ENCODE results near the gene ARHGAP18.
A peak's percentile ranks its signal among the peaks of the same experiment; 100 is the strongest.

Gene ARHGAP18

DNA sequence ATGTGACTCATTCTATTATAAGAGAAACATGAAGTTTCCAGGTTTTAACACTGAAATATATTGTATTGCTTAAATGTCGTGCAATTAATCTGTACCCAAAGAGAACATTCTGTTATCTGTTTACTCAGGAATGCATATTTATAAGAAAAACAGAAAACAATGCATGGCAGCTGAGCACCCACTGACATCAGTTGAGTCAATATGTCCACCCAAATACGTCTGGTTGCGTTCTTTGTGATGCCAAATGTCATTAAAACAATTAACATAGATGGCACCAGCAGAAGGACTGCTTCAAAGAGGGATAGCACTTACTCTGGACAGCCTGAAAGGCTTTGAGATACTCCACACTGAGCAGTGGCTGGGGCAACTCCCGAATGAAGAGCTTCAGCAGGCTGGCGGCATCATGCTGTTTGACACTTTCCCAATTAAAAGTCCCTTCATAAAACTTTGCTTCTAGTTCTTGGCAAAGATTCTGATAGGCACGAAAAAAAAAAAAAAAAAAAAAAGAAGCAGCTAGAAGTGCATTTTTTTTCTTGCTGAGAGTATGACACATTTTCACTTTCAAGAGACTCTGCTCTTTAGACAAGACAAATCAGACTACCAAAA is 102.3 kb downstream of the ARHGAP18 start:
- no peaks in the 10 kb centered on the region for H3K36me3 ChIP-seq (ENCODE audit: insufficient read depth)
- H2AFZ ChIP-seq (ENCODE audit: low read depth): no peak overlapping the region
- no peaks in the 10 kb centered on the region for H3K79me2 ChIP-seq (ENCODE audit: insufficient read depth, low read depth)
- H3K9ac ChIP-seq: no peak overlapping the region
- peaks cover 60% of the 10 kb centered on the region for H3K4me1 ChIP-seq (ENCODE audit: low read depth, poor library complexity, severe bottlenecking)
- H3K4me2 ChIP-seq: peak overlapping the region; percentile 26
- TF ChIP-seq, protein P1, sequence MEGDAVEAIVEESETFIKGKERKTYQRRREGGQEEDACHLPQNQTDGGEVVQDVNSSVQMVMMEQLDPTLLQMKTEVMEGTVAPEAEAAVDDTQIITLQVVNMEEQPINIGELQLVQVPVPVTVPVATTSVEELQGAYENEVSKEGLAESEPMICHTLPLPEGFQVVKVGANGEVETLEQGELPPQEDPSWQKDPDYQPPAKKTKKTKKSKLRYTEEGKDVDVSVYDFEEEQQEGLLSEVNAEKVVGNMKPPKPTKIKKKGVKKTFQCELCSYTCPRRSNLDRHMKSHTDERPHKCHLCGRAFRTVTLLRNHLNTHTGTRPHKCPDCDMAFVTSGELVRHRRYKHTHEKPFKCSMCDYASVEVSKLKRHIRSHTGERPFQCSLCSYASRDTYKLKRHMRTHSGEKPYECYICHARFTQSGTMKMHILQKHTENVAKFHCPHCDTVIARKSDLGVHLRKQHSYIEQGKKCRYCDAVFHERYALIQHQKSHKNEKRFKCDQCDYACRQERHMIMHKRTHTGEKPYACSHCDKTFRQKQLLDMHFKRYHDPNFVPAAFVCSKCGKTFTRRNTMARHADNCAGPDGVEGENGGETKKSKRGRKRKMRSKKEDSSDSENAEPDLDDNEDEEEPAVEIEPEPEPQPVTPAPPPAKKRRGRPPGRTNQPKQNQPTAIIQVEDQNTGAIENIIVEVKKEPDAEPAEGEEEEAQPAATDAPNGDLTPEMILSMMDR (conservative IDR thresholded peaks at IDR 0.05; ENCODE audit: low read depth, low read length): no peak
- no peaks in the 10 kb centered on the region for H3K27me3 ChIP-seq (ENCODE audit: insufficient read depth, low read depth)
- peak overlapping the region; percentile 71; the same call in 1 of the 2 replicates for H3K27ac ChIP-seq
- no peaks in the 10 kb centered on the region for H4K20me1 ChIP-seq (ENCODE audit: insufficient read depth)
- H3K4me3 ChIP-seq (IDR thresholded peaks at IDR 0.05; ENCODE audit: insufficient read depth, low read depth, low read length): no peak overlapping the region

- Histone ChIP-seq H3K27me3 (ENCODE audit: insufficient read depth, low read depth) (no peaks in the 10 kb centered on the region), H3K36me3 (ENCODE audit: insufficient read depth) (no peaks in the 10 kb centered on the region), H3K79me2 (ENCODE audit: insufficient read depth, low read depth) (no peaks in the 10 kb centered on the region), H3K27ac (peak overlapping the region; percentile 71), H3K9ac (no peak overlapping the region; the same call in 1 of the 2 replicates), H2AFZ (ENCODE audit: low read depth) (0 out of 2 replicates have a peak overlapping the region, but pooled peaks have one; percentile 11), H3K4me3 (IDR thresholded peaks at IDR 0.05; ENCODE audit: insufficient read depth, low read depth, low read length) (no peak overlapping the region), H3K4me1 (ENCODE audit: low read depth, poor library complexity, severe bottlenecking) (peaks cover 60% of the 10 kb centered on the region), H3K4me2 (peak overlapping the region; percentile 53; the same call in 1 of the 2 replicates), H4K20me1 (ENCODE audit: insufficient read depth) (no peaks in the 10 kb centered on the region)
- TF ChIP-seq, protein P1 (conservative IDR thresholded peaks at IDR 0.05; ENCODE audit: low read depth, low read length): no peak
Observed at GRCh38 chr6:129606664-129607063, 103.3 kb downstream of the ARHGAP18 start.

DNA sequence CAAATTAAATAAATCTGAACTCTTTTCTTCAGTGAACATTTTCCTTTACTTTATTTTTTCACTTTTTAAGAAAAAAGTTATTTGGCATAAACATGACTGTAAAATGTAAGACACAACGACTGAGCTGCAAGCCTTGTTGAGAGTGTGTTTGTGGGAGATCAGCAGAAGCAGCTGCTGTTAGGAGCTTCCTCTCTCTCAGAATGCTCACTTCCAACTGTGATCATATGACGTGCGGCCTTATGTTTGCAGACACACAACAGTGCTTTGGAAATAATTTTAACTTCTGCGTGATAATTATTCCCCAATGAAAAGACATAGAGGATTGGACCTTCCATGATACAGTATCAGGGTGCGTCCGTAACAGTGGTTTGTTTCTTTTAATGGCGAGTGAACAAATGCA is 104.0 kb downstream of the ARHGAP18 start:
- H3K4me3 ChIP-seq (IDR thresholded peaks at IDR 0.05; ENCODE audit: insufficient read depth, low read depth, low read length): no peak overlapping the region
- H3K27me3 ChIP-seq (ENCODE audit: insufficient read depth, low read depth): no peaks in the 10 kb centered on the region
- H3K9ac ChIP-seq: no peak overlapping the region
- H3K36me3 ChIP-seq (ENCODE audit: insufficient read depth): no peaks in the 10 kb centered on the region
- H3K4me1 ChIP-seq (ENCODE audit: low read depth, poor library complexity, severe bottlenecking): peaks cover 60% of the 10 kb centered on the region
- 0 out of 2 replicates have a peak overlapping the region, but pooled peaks have one; percentile 11 for H2AFZ ChIP-seq (ENCODE audit: low read depth)
- no peaks in the 10 kb centered on the region for H3K79me2 ChIP-seq (ENCODE audit: insufficient read depth, low read depth)
- TF ChIP-seq, protein P1 (conservative IDR thresholded peaks at IDR 0.05; ENCODE audit: low read depth, low read length): no peak
- H3K27ac ChIP-seq: peak overlapping the region; percentile 71
- no peaks in the 10 kb centered on the region for H4K20me1 ChIP-seq (ENCODE audit: insufficient read depth)
- peak overlapping the region; percentile 53; the same call in 1 of the 2 replicates for H3K4me2 ChIP-seq

DNA sequence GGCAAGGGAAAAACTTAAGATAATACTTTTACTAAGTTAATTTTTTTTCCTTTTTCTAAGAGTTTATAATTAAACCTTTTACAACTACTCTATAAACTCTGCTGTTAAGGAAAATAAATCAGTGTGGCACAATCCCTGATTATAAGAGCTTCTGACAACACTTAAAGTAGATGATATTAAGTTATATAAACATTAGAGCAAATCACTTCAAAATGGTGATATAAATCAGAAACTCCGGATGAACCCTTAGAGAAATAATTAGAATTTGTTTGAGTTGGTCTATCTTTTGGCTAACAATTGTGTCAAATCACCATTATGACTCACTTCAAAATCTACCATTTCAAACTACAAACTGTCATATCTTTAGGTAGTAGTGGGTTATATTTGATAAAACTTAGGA is 104.9 kb downstream of the ARHGAP18 start:
- Histone ChIP-seq H3K36me3 (ENCODE audit: insufficient read depth) (no peaks in the 10 kb centered on the region), H3K4me2 (peak overlapping the region; percentile 53; the same call in 1 of the 2 replicates), H3K9ac (no peak overlapping the region), H3K4me3 (IDR thresholded peaks at IDR 0.05; ENCODE audit: insufficient read depth, low read depth, low read length) (no peak overlapping the region), H2AFZ (ENCODE audit: low read depth) (no peak overlapping the region), H3K27me3 (ENCODE audit: insufficient read depth, low read depth) (no peaks in the 10 kb centered on the region), H4K20me1 (ENCODE audit: insufficient read depth) (no peaks in the 10 kb centered on the region), H3K4me1 (ENCODE audit: low read depth, poor library complexity, severe bottlenecking) (peaks cover 58% of the 10 kb centered on the region), H3K27ac (peak overlapping the region; percentile 71; the same call in 1 of the 2 replicates), H3K79me2 (ENCODE audit: insufficient read depth, low read depth) (no peaks in the 10 kb centered on the region)
- TF ChIP-seq, protein P1 (conservative IDR thresholded peaks at IDR 0.05; ENCODE audit: low read depth, low read length): no peak

Measured in KMS-11 (cell line).